HEK293 (cell line): ENCODE measurements around the gene TEKTIP1.
"Not testable (repeated sequence)": the region's sequence is repeated elsewhere in the genome, so short reads cannot be mapped to it uniquely, and the experiment has no call there.

ENCODE experiments used
- CTCF ChIA-PET: fragments of 350-600 bp; formaldehyde crosslinking; extraction: SDS; loops from one replicate; lab custom pipeline; 2021; ENCODE audit warnings: antibody characterized with exemption; lab: Yijun Ruan, JAX
- POLR2A ChIA-PET: fragments of 300-600 bp; formaldehyde crosslinking; extraction: SDS; loops from one replicate; lab custom pipeline; 2020; ENCODE audit warnings: antibody characterized with exemption, inconsistent platforms; lab: Yijun Ruan, JAX
- H3K27ac ChIP-seq: fragments of 200-500 bp; sonication (Bioruptor generic); 2 replicates; pipeline ENCODE4 v1.5.1; 2014; ENCODE audit warnings: low read depth, low read length, control low read depth, inconsistent platforms; ENCODE audit errors: extremely low read depth
- H3K36me3 ChIP-seq, 2 experiments: fragments of 200-500 bp in 1 of 2; sonication (Bioruptor generic) in 1 of 2; 1 replicate in 1 of 2; 2 replicates in 1 of 2; pipeline ENCODE4 v1.5.1; 2014 to 2017; ENCODE audit warnings: inconsistent platforms in 2 of 2, low read length in 2 of 2; ENCODE audit not compliant: control insufficient read depth in 2 of 2, insufficient read depth in 1 of 2
- H3K4me1 ChIP-seq: fragments of 200-500 bp; sonication (Bioruptor generic); 2 replicates; pipeline ENCODE4 v1.5.1; 2014; ENCODE audit warnings: mild to moderate bottlenecking, low read length, inconsistent platforms; ENCODE audit not compliant: control insufficient read depth, insufficient read depth
- H3K4me3 ChIP-seq: 2 replicates; pipeline ENCODE4 v1.5.1; 2011; ENCODE audit warnings: low read depth, mild to moderate bottlenecking, control low read depth, low read length, moderate library complexity
- H3K9me3 ChIP-seq: fragments of 200-500 bp; sonication (Bioruptor generic); 2 replicates; pipeline ENCODE4 v1.5.1; 2014; ENCODE audit warnings: low read depth, low read length, inconsistent platforms; ENCODE audit not compliant: control insufficient read depth, insufficient read depth
- EGR2 ChIP-seq: fragments of 450-650 bp; formaldehyde crosslinking; IDR thresholded peaks from 2 replicates; pipeline ENCODE4 v1.5.1; 2016; ENCODE audit warnings: low read depth, missing biosample characterization, missing genetic modification characterization
- HIC1 ChIP-seq: fragments of 450-650 bp; formaldehyde crosslinking; IDR thresholded peaks from 2 replicates; pipeline ENCODE4 v1.5.1; 2016; ENCODE audit warnings: missing biosample characterization, missing genetic modification characterization
- KLF9 ChIP-seq: fragments of 450-650 bp; formaldehyde crosslinking; IDR thresholded peaks from 2 replicates; pipeline ENCODE4 v1.5.1; 2016; ENCODE audit warnings: missing biosample characterization, missing genetic modification characterization, low read depth
- OSR2 ChIP-seq: fragments of 450-650 bp; formaldehyde crosslinking; IDR thresholded peaks from 2 replicates; pipeline ENCODE4 v1.5.1; 2016; ENCODE audit warnings: missing biosample characterization, missing genetic modification characterization
- REST ChIP-seq: fragments of 450-650 bp; formaldehyde crosslinking; IDR thresholded peaks from 2 replicates; pipeline ENCODE4 v1.5.1; 2016; ENCODE audit warnings: missing biosample characterization, missing genetic modification characterization
- SCRT2 ChIP-seq: fragments of 450-650 bp; formaldehyde crosslinking; IDR thresholded peaks from 2 replicates; pipeline ENCODE4 v1.5.1; 2016; ENCODE audit warnings: missing biosample characterization, missing genetic modification characterization
- SP2 ChIP-seq: fragments of 450-650 bp; formaldehyde crosslinking; IDR thresholded peaks from 2 replicates; pipeline ENCODE4 v1.5.1; 2016; ENCODE audit warnings: missing biosample characterization, missing genetic modification characterization
- SP7 ChIP-seq: fragments of 450-650 bp; formaldehyde crosslinking; IDR thresholded peaks from 2 replicates; pipeline ENCODE4 v1.5.1; 2016; ENCODE audit warnings: missing biosample characterization, missing genetic modification characterization
- ZFHX2 ChIP-seq: fragments of 450-650 bp; formaldehyde crosslinking; conservative IDR thresholded peaks from 2 replicates; pipeline ENCODE4 v1.5.1; 2016; ENCODE audit warnings: missing biosample characterization, missing genetic modification characterization
- ZNF169 ChIP-seq: fragments of 450-650 bp; formaldehyde crosslinking; IDR thresholded peaks from 2 replicates; pipeline ENCODE4 v1.5.1; 2016; ENCODE audit warnings: missing biosample characterization, missing genetic modification characterization
- ZNF202 ChIP-seq: fragments of 450-650 bp; formaldehyde crosslinking; IDR thresholded peaks from 2 replicates; pipeline ENCODE4 v1.5.1; 2016; ENCODE audit warnings: missing biosample characterization, missing genetic modification characterization, borderline replicate concordance
- ZNF433 ChIP-seq: fragments of 450-650 bp; formaldehyde crosslinking; IDR thresholded peaks from 2 replicates; pipeline ENCODE4 v1.5.1; 2016; ENCODE audit warnings: missing biosample characterization, missing genetic modification characterization, low read depth
- ZNF580 ChIP-seq: fragments of 450-650 bp; formaldehyde crosslinking; IDR thresholded peaks from 2 replicates; pipeline ENCODE4 v1.5.1; 2016; ENCODE audit warnings: missing biosample characterization, missing genetic modification characterization
- ZNF623 ChIP-seq: fragments of 450-650 bp; formaldehyde crosslinking; IDR thresholded peaks from 2 replicates; pipeline ENCODE4 v1.5.1; 2016; ENCODE audit warnings: missing biosample characterization, missing genetic modification characterization
- ZNF639 ChIP-seq: fragments of 450-650 bp; formaldehyde crosslinking; IDR thresholded peaks from 2 replicates; pipeline ENCODE4 v1.5.1; 2016; ENCODE audit warnings: missing biosample characterization, missing genetic modification characterization
- ZNF658 ChIP-seq: fragments of 450-650 bp; formaldehyde crosslinking; IDR thresholded peaks from 2 replicates; pipeline ENCODE4; 2016; ENCODE audit warnings: missing biosample characterization, missing genetic modification characterization
- ZNF701 ChIP-seq: fragments of 450-650 bp; formaldehyde crosslinking; IDR thresholded peaks from 2 replicates; pipeline ENCODE4 v1.5.1; 2016; ENCODE audit warnings: missing biosample characterization, missing genetic modification characterization
- ZNF707 ChIP-seq: fragments of 450-650 bp; formaldehyde crosslinking; IDR thresholded peaks from 2 replicates; pipeline ENCODE4 v1.5.1; 2016; ENCODE audit warnings: missing biosample characterization, missing genetic modification characterization
- ZNF785 ChIP-seq: fragments of 450-650 bp; formaldehyde crosslinking; IDR thresholded peaks from 2 replicates; pipeline ENCODE4 v1.5.1; 2016; ENCODE audit warnings: missing biosample characterization, missing genetic modification characterization
- ZSCAN30 ChIP-seq: fragments of 450-650 bp; IDR thresholded peaks from 2 replicates; pipeline ENCODE4 v1.5.1; 2018; ENCODE audit warnings: missing biosample characterization, mild to moderate bottlenecking, missing genetic modification characterization, moderate library complexity

Gene TEKTIP1

GRCh38 chr19:3507371-3508120 lies 31.4 kb upstream of the TEKTIP1 start (continued):
- TF ChIP-seq ZFHX2 (tag by site-specific recombination): 0 out of 2 replicates have a peak, but pooled peaks have one; percentile 8
- no peak for TF ChIP-seq SCRT2 (tag by site-specific recombination)
- no peak for TF ChIP-seq KLF9 (tag by site-specific recombination)
- no peak for TF ChIP-seq OSR2 (tag by site-specific recombination)
- TF ChIP-seq ZNF433: no peak

GRCh38 chr19:3508121-3508661 lies 30.8 kb upstream of the TEKTIP1 start:
- CTCF ChIA-PET, H3K9me3 ChIP-seq, H3K4me3 ChIP-seq, H3K27ac ChIP-seq, H3K4me1 ChIP-seq: not testable (repeated sequence)
- POLR2A ChIA-PET: interaction anchor here (0.7 kb wide), 1 partner anchor 98 kb away, joined by 10 read pairs; the partner anchor contains the start of gene TBXA2R
- peaks cover 14 to 45% of the 10 kb centered on the region in 2 experiments; a peak in 2 of 3 replicates for H3K36me3 ChIP-seq

GRCh38 chr19:3508771-3509535 lies 30.0 kb upstream of the TEKTIP1 start:
- Histone ChIP-seq H3K27ac (no peak overlapping the region), H3K4me3 (no peak overlapping the region), H3K36me3 (peaks cover 14 to 53% of the 10 kb centered on the region in 2 experiments; a peak in 2 of 3 replicates), H3K4me1 (peaks cover 2% of the 10 kb centered on the region; the same call in 1 of the 2 replicates), H3K9me3 (no peaks in the 10 kb centered on the region)
- POLR2A ChIA-PET: interaction anchor here (0.7 kb wide), 1 partner anchor 98 kb away, joined by 10 read pairs; the partner anchor contains the start of gene TBXA2R
- no peak for TF ChIP-seq ZNF202 (tag by site-specific recombination)
- TF ChIP-seq ZFHX2 (tag by site-specific recombination): peak; percentile 63
- TF ChIP-seq HIC1 (tag by site-specific recombination): peak; percentile 73
- TF ChIP-seq EGR2 (tag by site-specific recombination): peak; percentile 76
- TF ChIP-seq ZNF785 (tag by site-specific recombination): no peak
- CTCF ChIA-PET: no interaction called here

- Histone ChIP-seq H3K4me3 (no peak overlapping the region), H3K9me3 (no peaks in the 10 kb centered on the region), H3K27ac (no peak overlapping the region), H3K4me1 (peaks cover 2% of the 10 kb centered on the region; the same call in 1 of the 2 replicates), H3K36me3 (peaks cover 14 to 53% of the 10 kb centered on the region in 2 experiments; a peak in 2 of 3 replicates)
- ChIA-PET CTCF (interaction anchor here (0.5 kb wide), 1 partner anchor 23 kb away, joined by 3 read pairs; no protein-coding TSS in a partner anchor), POLR2A (no interaction called here)
- no peak for TF ChIP-seq SP2 (tag by site-specific recombination)
- TF ChIP-seq ZNF580 (tag by site-specific recombination): no peak
- TF ChIP-seq ZNF658 (tag by site-specific recombination): no peak
- no peak for TF ChIP-seq ZNF169 (tag by site-specific recombination)
- TF ChIP-seq ZNF701: no peak
- TF ChIP-seq ZSCAN30 (tag by site-specific recombination): no peak
- no peak for TF ChIP-seq SP7 (tag by site-specific recombination)
- no peak for TF ChIP-seq ZNF623 (tag by site-specific recombination)
- no peak for TF ChIP-seq REST
- no peak for TF ChIP-seq ZNF707
- no peak for TF ChIP-seq ZNF785 (tag by site-specific recombination)
- TF ChIP-seq ZNF639 (tag by site-specific recombination): no peak
These were observed 29.4 kb upstream of the TEKTIP1 start for GRCh38 chr19:3509566-3509989.
